ENCODE results near the gene SYNPR.

DNA sequence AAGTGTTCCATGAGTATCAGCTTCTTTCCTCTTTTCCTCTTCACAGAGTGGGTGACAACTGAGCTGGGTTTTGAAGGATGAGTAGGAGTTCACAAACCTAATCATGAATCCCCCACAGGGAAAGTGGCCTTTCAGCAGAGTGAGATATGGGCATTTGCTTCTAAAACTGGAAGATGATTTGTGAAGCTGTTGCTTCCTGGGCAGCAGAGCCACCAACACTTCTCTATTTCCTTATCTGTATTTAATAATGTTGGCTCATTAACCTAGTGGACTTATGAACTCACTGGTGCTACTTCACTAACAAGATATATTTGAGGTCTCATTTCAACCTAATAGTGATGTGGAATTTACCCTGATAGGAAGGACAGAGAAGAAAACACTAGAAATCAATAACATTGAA lies 152.8 kb downstream of the SYNPR start:
- TF ChIP-seq GATA2 (IDR thresholded peaks at IDR 0.05; ENCODE audit: low read depth, low read length) (no peak), GATA3 (IDR thresholded peaks at IDR 0.05; ENCODE audit: low read depth, low read length) (no peak)

Data from SH-SY5Y (cell line).